ENCODE data around the gene CDKL5.
"Not testable (repeated sequence)": the region's sequence is repeated elsewhere in the genome, so short reads cannot be mapped to it uniquely, and the experiment has no call there.

CDKL5 gene

DNA sequence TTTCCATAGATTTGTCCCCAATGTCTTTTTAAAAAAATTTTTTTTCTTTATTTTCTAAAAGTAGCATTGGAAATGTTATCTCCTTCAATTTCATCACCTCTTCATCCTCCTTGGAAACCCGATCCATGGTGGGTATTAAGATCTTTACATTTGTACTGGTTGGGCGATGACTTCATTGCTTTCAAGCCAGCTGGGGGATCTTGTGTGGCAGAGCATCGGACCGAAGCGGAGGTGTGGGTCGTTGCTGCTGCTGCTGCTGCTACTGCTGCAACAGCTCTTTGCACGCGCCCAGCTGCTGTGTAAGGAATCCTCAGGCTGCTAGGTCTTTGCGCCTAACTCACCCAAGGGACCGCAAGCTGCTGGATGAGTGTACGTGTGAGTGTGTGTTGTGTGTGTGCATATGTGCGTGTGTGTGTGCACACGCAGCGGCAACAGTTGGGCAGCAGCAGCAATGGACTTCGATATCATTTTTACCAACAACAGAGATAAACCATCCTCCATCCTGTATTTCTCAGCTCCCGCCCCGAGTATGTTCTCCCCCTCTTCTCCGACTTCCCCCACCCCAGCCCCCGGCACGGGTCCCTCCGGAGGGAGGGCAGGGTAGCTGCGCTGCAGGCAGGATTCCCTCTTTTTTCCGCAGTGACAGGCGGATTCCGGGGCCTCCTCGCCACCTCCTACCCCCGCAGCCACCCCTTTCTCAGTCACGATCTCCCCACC is 768 bp upstream of the CDKL5 start:
- Histone ChIP-seq H3K27me3 (ENCODE audit: insufficient read depth, low read length) (no peaks in the 10 kb centered on the region), H3K36me3 (ENCODE audit: insufficient read depth, low read depth, low read length) (no peaks in the 10 kb centered on the region), H3K9me3 (ENCODE audit: insufficient read depth, low read depth, low read length) (no peaks in the 10 kb centered on the region), H3K4me3 (ENCODE audit: low read length) (peak overlapping the region; percentile 90), H3K4me1 (ENCODE audit: insufficient read depth, low read length) (peaks cover 10% of the 10 kb centered on the region; the same call in 1 of the 2 replicates), H3K27ac (ENCODE audit: low read length) (no peak overlapping the region), H3K9ac (ENCODE audit: low read depth, low read length) (peak overlapping the region; percentile 73; the same call in 1 of the 2 replicates)

DNA sequence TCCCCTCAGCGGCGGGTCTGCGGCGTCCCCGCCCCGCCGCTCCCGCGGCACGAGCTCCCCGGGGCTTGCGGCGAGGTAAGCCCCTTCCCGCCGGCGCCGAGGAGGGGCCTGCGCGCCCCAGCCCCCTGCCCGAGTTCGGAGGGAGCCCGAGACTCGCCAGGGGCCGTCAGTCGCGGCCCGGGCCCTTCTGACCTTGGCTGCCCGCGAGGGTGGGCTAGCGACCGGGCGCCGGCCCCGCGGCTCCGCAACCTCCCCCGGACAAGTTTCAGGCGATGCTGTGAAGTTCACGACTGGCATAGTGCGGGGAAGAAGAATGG is 554 bp downstream of the CDKL5 start:
- Histone ChIP-seq H3K27ac (ENCODE audit: low read length) (no peak overlapping the region), H3K9me3 (ENCODE audit: insufficient read depth, low read depth, low read length) (no peaks in the 10 kb centered on the region), H3K9ac (ENCODE audit: low read depth, low read length) (peak overlapping the region; percentile 57; the same call in 1 of the 2 replicates), H3K4me1 (ENCODE audit: insufficient read depth, low read length) (peaks cover 10% of the 10 kb centered on the region; the same call in 1 of the 2 replicates), H3K27me3 (ENCODE audit: insufficient read depth, low read length) (no peaks in the 10 kb centered on the region), H3K4me3 (ENCODE audit: low read length) (peak overlapping the region; percentile 90), H3K36me3 (ENCODE audit: insufficient read depth, low read depth, low read length) (no peaks in the 10 kb centered on the region)

DNA sequence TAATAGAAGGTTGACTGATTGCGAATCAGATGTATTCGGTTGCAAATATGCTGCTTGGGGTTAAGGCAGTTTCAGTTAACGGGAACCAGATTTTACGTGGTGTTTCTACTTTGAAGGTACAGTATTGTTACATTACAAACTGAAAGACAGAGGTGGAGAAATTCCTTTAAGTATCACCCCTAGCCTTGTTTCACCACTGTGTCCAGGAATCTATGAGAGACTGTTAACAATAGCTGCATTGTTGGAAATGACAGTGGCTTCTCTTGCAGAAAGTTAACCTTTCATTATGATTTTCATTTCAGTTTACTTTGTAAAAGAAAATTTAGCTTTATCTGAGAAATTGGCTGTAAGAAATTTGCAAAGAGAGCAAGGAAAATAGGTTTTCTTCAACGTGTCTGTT is 2.6 kb downstream of the CDKL5 start:
- Histone ChIP-seq H3K27me3 (ENCODE audit: insufficient read depth, low read length) (no peaks in the 10 kb centered on the region), H3K9me3 (ENCODE audit: insufficient read depth, low read depth, low read length) (no peaks in the 10 kb centered on the region), H3K4me1 (ENCODE audit: insufficient read depth, low read length) (peaks cover 10% of the 10 kb centered on the region; the same call in 1 of the 2 replicates), H3K36me3 (ENCODE audit: insufficient read depth, low read depth, low read length) (no peaks in the 10 kb centered on the region), H3K9ac (ENCODE audit: low read depth, low read length) (peak overlapping the region; percentile 15; the same call in 1 of the 2 replicates), H3K27ac (ENCODE audit: low read length) (no peak overlapping the region), H3K4me3 (ENCODE audit: low read length) (peak overlapping the region; percentile 90)

DNA sequence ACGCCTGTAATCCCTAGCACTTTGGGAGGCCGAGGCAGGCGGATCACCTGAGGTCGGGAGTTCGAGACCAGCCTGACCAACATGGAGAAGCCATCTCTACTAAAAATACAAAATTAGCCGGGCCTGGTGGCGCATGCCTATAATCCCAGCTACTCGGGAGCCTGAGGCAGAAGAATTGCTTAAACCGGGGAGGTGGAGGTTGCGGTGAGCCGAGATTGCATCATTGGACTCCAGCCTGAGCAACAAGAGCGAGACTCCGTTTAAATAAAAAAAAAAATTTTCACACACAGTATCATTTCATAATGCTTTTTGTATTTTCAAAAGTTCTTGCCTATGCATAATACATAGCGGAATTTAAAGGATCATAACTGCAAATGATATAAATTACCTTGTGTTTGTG is 7.9 kb downstream of the CDKL5 start:
- H3K36me3 ChIP-seq (ENCODE audit: insufficient read depth, low read depth, low read length); H3K4me3 ChIP-seq (ENCODE audit: low read length); H3K4me1 ChIP-seq (ENCODE audit: insufficient read depth, low read length); H3K9ac ChIP-seq (ENCODE audit: low read depth, low read length); H3K27me3 ChIP-seq (ENCODE audit: insufficient read depth, low read length); H3K27ac ChIP-seq (ENCODE audit: low read length); H3K9me3 ChIP-seq (ENCODE audit: insufficient read depth, low read depth, low read length): not testable (repeated sequence)

DNA sequence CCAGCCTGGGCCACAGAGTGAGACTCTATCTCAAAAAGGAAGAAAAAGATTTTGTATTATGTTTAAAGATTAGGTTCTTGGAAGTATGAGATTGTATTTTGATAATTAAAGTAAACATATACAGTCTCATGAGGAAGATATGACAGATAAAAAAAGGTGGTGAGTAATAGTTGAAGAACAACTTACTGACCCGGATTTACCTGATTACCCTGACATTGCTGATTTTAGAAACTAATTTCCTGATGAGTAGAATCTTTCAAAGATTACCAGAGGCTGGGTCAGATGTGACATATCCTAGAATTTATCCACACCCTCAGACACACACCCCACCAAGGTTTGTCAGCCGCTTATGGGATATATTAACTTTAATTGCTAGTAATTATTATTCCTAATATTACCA is 9.5 kb downstream of the CDKL5 start:
- Histone ChIP-seq H3K4me1 (ENCODE audit: insufficient read depth, low read length) (no peaks in the 10 kb centered on the region), H3K4me3 (ENCODE audit: low read length) (no peak overlapping the region), H3K9me3 (ENCODE audit: insufficient read depth, low read depth, low read length) (no peaks in the 10 kb centered on the region), H3K9ac (ENCODE audit: low read depth, low read length) (no peak overlapping the region), H3K36me3 (ENCODE audit: insufficient read depth, low read depth, low read length) (no peaks in the 10 kb centered on the region), H3K27me3 (ENCODE audit: insufficient read depth, low read length) (no peaks in the 10 kb centered on the region), H3K27ac (ENCODE audit: low read length) (no peak overlapping the region)

DNA sequence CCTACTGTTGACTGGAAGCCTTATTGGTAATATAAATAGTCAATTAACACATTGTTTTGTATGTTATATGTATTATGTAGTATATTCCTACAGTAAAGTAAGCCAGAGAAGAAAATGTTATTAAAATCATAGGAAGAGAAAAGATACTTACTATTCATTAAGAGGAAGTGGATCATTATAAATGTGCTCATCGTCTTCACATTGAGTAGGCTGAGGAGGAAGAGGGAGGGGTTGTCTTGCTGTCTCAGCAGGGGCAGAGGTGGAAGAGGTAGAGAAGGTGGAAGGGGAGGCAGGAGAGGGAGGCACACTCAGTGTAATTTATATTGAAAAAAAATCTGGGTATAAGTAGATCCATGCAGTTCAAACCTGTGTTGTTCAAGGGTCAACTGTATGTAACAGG is 10.6 kb downstream of the CDKL5 start:
- no peaks in the 10 kb centered on the region for H3K4me1 ChIP-seq (ENCODE audit: insufficient read depth, low read length)
- H3K27ac ChIP-seq (ENCODE audit: low read length), result no peak overlapping the region
- H3K36me3 ChIP-seq (ENCODE audit: insufficient read depth, low read depth, low read length), result no peaks in the 10 kb centered on the region
- H3K27me3 ChIP-seq (ENCODE audit: insufficient read depth, low read length), result no peaks in the 10 kb centered on the region
- no peak overlapping the region for H3K9ac ChIP-seq (ENCODE audit: low read depth, low read length)
- H3K4me3 ChIP-seq (ENCODE audit: low read length), result no peak overlapping the region
- H3K9me3 ChIP-seq (ENCODE audit: insufficient read depth, low read depth, low read length), result no peaks in the 10 kb centered on the region

DNA sequence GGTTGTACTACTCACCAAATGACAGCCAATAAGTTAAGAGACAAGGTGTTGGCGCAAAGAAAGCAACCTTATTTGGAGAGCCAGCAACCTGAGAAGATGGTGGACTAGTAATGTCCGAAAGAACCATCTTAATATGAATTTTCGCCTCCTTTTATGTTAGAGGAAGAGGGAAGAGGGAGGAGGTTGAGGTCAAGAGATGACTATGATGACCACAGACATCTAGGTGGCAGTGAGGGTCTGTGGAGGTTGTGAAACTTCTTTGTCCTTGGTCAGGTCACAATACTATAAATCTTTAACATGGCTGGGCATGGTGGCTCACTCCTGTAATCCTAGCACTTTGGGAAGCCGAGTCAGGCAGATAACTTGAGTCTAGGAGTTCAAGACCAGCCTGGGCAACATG is 15.4 kb downstream of the CDKL5 start:
- no peak overlapping the region for H3K9ac ChIP-seq (ENCODE audit: low read depth, low read length)
- H3K27ac ChIP-seq (ENCODE audit: low read length), result no peak overlapping the region
- H3K9me3 ChIP-seq (ENCODE audit: insufficient read depth, low read depth, low read length), result no peaks in the 10 kb centered on the region
- H3K4me3 ChIP-seq (ENCODE audit: low read length), result no peak overlapping the region
- no peaks in the 10 kb centered on the region for H3K36me3 ChIP-seq (ENCODE audit: insufficient read depth, low read depth, low read length)
- H3K4me1 ChIP-seq (ENCODE audit: insufficient read depth, low read length), result no peaks in the 10 kb centered on the region
- H3K27me3 ChIP-seq (ENCODE audit: insufficient read depth, low read length), result no peaks in the 10 kb centered on the region

DNA sequence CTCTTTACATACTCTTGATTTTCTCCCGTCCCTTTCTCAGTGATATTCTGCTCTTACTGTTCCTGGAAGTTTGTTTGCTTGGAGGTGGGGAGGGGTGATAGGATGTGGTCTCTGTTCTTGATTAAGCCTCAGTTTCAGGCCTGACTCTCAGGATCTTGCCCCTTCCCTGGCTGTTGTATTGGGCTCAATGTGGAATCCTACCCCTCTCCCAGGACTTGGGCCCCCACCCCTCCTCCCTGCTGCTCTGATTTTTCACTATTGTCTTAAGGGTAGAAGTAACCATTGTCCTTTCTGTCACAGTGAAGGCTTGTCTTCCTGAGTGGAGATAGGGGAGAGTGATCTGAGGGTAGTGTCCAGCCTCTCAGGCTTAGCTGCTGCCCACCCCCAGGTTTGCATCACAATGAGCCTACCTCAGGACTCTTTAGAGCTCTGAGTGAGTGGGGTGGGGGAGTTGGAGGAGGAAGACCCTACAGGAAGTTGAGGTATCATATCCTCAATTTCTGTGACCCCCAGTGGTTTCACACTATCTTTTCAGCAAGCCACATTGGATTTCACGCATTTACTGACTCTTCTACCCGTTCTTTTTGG is 16.5 kb downstream of the CDKL5 start:
- Histone ChIP-seq H3K4me1 (ENCODE audit: insufficient read depth, low read length) (no peaks in the 10 kb centered on the region), H3K27ac (ENCODE audit: low read length) (peak overlapping the region; percentile 28), H3K9ac (ENCODE audit: low read depth, low read length) (peak overlapping the region; percentile 32; the same call in 1 of the 2 replicates), H3K9me3 (ENCODE audit: insufficient read depth, low read depth, low read length) (no peaks in the 10 kb centered on the region), H3K27me3 (ENCODE audit: insufficient read depth, low read length) (no peaks in the 10 kb centered on the region), H3K36me3 (ENCODE audit: insufficient read depth, low read depth, low read length) (no peaks in the 10 kb centered on the region), H3K4me3 (ENCODE audit: low read length) (peak overlapping the region; percentile 30; the same call in 1 of the 2 replicates)

DNA sequence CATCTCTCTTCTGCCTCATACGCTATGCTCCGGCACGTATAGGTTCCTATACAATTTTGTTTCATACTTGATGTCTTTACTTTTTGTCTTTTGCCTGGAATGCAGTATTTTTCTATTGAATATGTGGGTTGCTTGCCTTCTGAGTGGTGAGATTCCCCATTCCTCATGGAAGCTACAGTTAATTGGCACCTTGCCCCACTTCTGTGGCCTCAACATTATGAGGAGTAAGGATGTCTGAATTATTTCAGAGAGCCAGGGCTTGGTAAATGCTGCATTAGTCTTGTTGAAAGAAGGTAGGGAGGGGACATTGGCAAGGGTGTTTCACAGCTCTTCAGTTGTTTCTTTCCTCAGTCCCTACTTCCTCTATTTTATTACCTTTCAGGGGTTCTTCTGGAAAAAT is 23.0 kb downstream of the CDKL5 start:
- no peaks in the 10 kb centered on the region for H3K9me3 ChIP-seq (ENCODE audit: insufficient read depth, low read depth, low read length)
- no peak overlapping the region for H3K27ac ChIP-seq (ENCODE audit: low read length)
- H3K27me3 ChIP-seq (ENCODE audit: insufficient read depth, low read length), result no peaks in the 10 kb centered on the region
- H3K4me1 ChIP-seq (ENCODE audit: insufficient read depth, low read length), result no peaks in the 10 kb centered on the region
- no peak overlapping the region for H3K4me3 ChIP-seq (ENCODE audit: low read length)
- H3K9ac ChIP-seq (ENCODE audit: low read depth, low read length), result no peak overlapping the region
- no peaks in the 10 kb centered on the region for H3K36me3 ChIP-seq (ENCODE audit: insufficient read depth, low read depth, low read length)

DNA sequence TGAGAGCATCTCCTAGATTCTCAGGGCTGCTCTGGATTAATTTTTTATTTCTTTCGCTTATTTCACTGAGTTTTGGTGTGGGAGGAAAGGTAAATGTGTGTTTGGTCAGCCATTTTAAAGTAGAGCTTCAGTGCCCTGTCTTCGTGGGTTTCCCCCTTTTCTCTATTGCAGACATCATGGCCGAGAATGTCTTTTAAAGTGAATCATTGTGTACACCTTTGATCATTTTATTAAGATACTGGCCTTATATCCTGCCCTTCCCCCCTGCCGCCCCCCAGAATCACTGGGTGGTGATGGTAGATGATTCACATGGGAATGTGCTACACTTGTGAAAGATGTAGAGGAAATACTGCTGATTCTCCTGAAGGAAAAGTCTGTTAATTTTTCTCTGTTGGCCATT is 23.8 kb downstream of the CDKL5 start:
- H3K27ac ChIP-seq (ENCODE audit: low read length), result no peak overlapping the region
- H3K9me3 ChIP-seq (ENCODE audit: insufficient read depth, low read depth, low read length), result no peaks in the 10 kb centered on the region
- H3K9ac ChIP-seq (ENCODE audit: low read depth, low read length), result no peak overlapping the region
- H3K4me3 ChIP-seq (ENCODE audit: low read length), result no peak overlapping the region
- no peaks in the 10 kb centered on the region for H3K36me3 ChIP-seq (ENCODE audit: insufficient read depth, low read depth, low read length)
- no peaks in the 10 kb centered on the region for H3K4me1 ChIP-seq (ENCODE audit: insufficient read depth, low read length)
- no peaks in the 10 kb centered on the region for H3K27me3 ChIP-seq (ENCODE audit: insufficient read depth, low read length)

DNA sequence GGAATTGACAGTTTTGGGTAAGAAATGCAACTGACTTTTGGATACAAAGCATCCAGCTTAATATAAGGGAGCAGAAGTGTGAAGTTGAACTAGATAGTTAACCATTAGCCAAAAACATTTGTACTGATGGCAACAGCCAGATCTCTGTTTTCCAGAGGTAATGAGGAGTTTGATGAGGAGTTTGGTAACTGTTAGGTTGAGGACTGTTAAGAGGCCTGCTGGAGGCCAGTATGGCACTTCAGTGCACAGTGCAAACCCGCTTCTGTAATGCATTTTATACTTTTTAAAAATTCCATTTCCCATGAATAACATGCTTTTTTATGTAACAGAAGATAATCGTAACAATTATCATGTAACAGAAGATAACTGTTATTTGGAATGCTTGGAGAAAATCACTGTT is 30.0 kb downstream of the CDKL5 start:
- Histone ChIP-seq H3K27me3 (ENCODE audit: insufficient read depth, low read length) (no peaks in the 10 kb centered on the region), H3K27ac (ENCODE audit: low read length) (no peak overlapping the region), H3K36me3 (ENCODE audit: insufficient read depth, low read depth, low read length) (no peaks in the 10 kb centered on the region), H3K4me1 (ENCODE audit: insufficient read depth, low read length) (no peaks in the 10 kb centered on the region), H3K4me3 (ENCODE audit: low read length) (no peak overlapping the region), H3K9ac (ENCODE audit: low read depth, low read length) (no peak overlapping the region), H3K9me3 (ENCODE audit: insufficient read depth, low read depth, low read length) (no peaks in the 10 kb centered on the region)

DNA sequence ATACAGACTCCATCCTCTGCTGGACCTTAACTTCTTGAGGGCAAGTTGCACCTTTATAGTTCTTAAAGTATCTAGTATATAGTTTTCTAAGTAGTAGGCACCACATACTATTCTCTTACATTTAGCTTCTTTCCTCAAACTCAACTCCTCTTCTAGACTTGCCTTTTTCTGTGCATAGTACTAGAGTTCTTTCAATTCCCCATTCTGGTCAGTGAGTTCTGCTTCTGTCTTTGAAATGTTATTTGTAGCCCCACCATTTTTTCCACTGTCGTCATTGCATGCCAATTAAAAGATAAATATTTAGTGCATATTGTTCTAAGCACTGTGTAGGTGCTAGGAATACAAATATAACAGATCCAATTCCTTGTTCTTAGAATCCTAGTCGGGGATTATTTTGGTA is 31.6 kb downstream of the CDKL5 start:
- no peaks in the 10 kb centered on the region for H3K9me3 ChIP-seq (ENCODE audit: insufficient read depth, low read depth, low read length)
- H3K4me1 ChIP-seq (ENCODE audit: insufficient read depth, low read length), result peaks cover 6% of the 10 kb centered on the region; the same call in 1 of the 2 replicates
- H3K36me3 ChIP-seq (ENCODE audit: insufficient read depth, low read depth, low read length), result no peaks in the 10 kb centered on the region
- no peak overlapping the region for H3K9ac ChIP-seq (ENCODE audit: low read depth, low read length)
- H3K4me3 ChIP-seq (ENCODE audit: low read length), result no peak overlapping the region
- H3K27ac ChIP-seq (ENCODE audit: low read length), result no peak overlapping the region
- no peaks in the 10 kb centered on the region for H3K27me3 ChIP-seq (ENCODE audit: insufficient read depth, low read length)
